Measurements from ENCODE around the gene HERC4. TPM values are rescaled to one million over a fixed set of nuclear protein-coding genes. Genes with fewer than 3 reads are reported as not detected.

The HERC4 gene
- total RNA-seq, 4 donors from 2014 or later = 49.5 to 91.6 (median 79.0) TPM

DNA sequence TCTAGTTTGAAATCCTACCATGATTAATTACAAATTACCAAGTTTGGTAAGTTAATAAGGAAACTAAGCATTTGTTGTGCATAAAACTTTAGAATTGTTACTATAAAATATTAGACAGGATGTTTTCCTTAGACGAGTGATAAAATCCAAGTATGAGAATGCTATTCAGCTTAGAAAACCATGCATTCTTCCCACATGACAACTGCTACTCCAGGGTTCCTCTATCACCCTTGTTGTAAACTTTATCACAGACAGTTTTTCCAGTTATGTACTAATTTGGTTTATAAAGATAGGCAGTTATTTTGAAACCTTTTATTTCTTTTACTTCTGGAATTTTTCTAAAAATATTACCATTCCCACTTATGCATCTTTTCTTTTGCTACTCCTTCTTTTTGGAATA is 138.7 kb downstream of the HERC4 start:
- Histone ChIP-seq H3K36me3 (peaks cover 0 to 67% (median 0%) of the 10 kb centered on the region in 3 donors), H3K27me3 (no peaks in the 10 kb centered on the region), H3K4me3 (no peak overlapping the region), H3K4me1 (no peaks in the 10 kb centered on the region), H3K9me3 (no peaks in the 10 kb centered on the region), H3K27ac (no peak overlapping the region)
- no peak for DNase-seq
- TF ChIP-seq POLR2A (IDR thresholded peaks at IDR 0.05) = no peak
- TF ChIP-seq, protein P1, sequence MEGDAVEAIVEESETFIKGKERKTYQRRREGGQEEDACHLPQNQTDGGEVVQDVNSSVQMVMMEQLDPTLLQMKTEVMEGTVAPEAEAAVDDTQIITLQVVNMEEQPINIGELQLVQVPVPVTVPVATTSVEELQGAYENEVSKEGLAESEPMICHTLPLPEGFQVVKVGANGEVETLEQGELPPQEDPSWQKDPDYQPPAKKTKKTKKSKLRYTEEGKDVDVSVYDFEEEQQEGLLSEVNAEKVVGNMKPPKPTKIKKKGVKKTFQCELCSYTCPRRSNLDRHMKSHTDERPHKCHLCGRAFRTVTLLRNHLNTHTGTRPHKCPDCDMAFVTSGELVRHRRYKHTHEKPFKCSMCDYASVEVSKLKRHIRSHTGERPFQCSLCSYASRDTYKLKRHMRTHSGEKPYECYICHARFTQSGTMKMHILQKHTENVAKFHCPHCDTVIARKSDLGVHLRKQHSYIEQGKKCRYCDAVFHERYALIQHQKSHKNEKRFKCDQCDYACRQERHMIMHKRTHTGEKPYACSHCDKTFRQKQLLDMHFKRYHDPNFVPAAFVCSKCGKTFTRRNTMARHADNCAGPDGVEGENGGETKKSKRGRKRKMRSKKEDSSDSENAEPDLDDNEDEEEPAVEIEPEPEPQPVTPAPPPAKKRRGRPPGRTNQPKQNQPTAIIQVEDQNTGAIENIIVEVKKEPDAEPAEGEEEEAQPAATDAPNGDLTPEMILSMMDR (IDR thresholded peaks at IDR 0.05) = no peak

- DNase-seq = no peak
- H3K27me3 ChIP-seq = no peaks in the 10 kb centered on the region
- H3K36me3 ChIP-seq = peaks cover 0 to 78% (median 0%) of the 10 kb centered on the region in 3 donors
Measured at GRCh38 chr10:67935223-67935622, 139.9 kb downstream of the HERC4 start.

GRCh38 chr10:67934336-67934735 is 140.7 kb downstream of the HERC4 start:
- no peaks in the 10 kb centered on the region for H3K9me3 ChIP-seq
- no peak overlapping the region for H3K4me3 ChIP-seq
- DNase-seq = no peak
- H3K27ac ChIP-seq = no peak overlapping the region
- no peaks in the 10 kb centered on the region for H3K27me3 ChIP-seq
- TF ChIP-seq POLR2A (IDR thresholded peaks at IDR 0.05) = no peak
- TF ChIP-seq, protein P1 (IDR thresholded peaks at IDR 0.05) = no peak
- H3K4me1 ChIP-seq = no peaks in the 10 kb centered on the region
- peaks cover 0 to 85% (median 0%) of the 10 kb centered on the region in 3 donors for H3K36me3 ChIP-seq

More at GRCh38 chr10:67935223-67935622, 139.9 kb downstream of the HERC4 start:
- no peak overlapping the region for H3K4me3 ChIP-seq
- H3K9me3 ChIP-seq = no peaks in the 10 kb centered on the region
- no peaks in the 10 kb centered on the region for H3K4me1 ChIP-seq
- no peak overlapping the region for H3K27ac ChIP-seq
- TF ChIP-seq, protein P1 (IDR thresholded peaks at IDR 0.05) = no peak
- no peak for TF ChIP-seq POLR2A (IDR thresholded peaks at IDR 0.05)

DNA sequence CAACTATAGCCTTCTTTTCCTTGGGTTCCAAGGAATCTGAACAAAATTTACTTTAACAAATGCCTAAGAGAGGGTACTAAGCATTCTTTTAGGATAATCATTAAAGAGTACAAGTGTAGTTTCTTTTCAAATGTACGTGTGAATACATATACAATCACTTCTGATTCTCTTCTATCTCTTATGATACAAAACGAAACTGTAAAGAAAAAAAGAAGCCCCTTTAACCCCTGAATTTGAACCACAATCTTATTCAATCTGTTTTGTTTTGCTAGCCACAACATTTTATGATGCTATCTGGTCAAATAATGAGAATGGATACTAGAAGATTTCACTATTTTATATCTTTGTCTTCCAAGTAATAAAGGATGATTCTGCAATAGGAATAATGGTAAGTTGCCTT is 141.9 kb downstream of the HERC4 start:
- peaks cover 0 to 87% (median 0%) of the 10 kb centered on the region in 3 donors for H3K36me3 ChIP-seq

DNA sequence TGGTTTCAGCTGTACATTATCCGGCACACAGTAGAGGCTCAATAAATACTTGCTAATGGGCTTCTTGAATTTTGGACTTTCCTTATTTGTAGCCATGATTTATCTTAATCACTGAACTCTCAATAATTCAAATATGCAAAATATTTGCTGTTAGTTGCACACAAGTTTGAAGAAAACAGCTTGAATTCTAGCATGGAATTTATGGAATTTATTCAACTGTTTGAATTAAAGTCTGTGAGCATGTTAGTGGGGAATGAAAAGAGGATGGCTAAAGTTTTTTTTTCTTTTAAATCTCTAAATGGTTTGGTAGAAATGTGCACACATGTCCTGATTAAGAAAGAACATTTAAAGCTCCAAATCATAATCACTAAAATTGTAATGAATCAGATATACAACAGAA is 148.1 kb downstream of the HERC4 start:
- no peak for TF ChIP-seq POLR2A (IDR thresholded peaks at IDR 0.05)
- TF ChIP-seq, protein P1 (IDR thresholded peaks at IDR 0.05) = no peak

More for the DNA sequence above, 141.9 kb downstream of the HERC4 start:
- Histone ChIP-seq H3K27me3 (no peaks in the 10 kb centered on the region), H3K27ac (no peak overlapping the region), H3K9me3 (no peaks in the 10 kb centered on the region), H3K4me3 (no peak overlapping the region), H3K4me1 (no peaks in the 10 kb centered on the region)
- no peak for DNase-seq
- TF ChIP-seq POLR2A (IDR thresholded peaks at IDR 0.05) = no peak
- TF ChIP-seq, protein P1 (IDR thresholded peaks at IDR 0.05) = no peak

More for the DNA sequence above, 148.1 kb downstream of the HERC4 start:
- no peaks in the 10 kb centered on the region for H3K9me3 ChIP-seq
- DNase-seq = no peak
- no peaks in the 10 kb centered on the region for H3K4me1 ChIP-seq
- no peak overlapping the region for H3K27ac ChIP-seq
- H3K36me3 ChIP-seq = peaks cover 0 to 57% (median 0%) of the 10 kb centered on the region in 3 donors
- no peaks in the 10 kb centered on the region for H3K27me3 ChIP-seq
- H3K4me3 ChIP-seq = no peak overlapping the region

Measured in Peyer's patch (tissue), 4 donors.